Measurements from ENCODE around the gene ARRDC1.
A peak's percentile ranks its signal among the peaks of the same experiment; 100 is the strongest.
"Not testable (repeated sequence)": the region's sequence is repeated elsewhere in the genome, so short reads cannot be mapped to it uniquely, and the experiment has no call there.

ARRDC1 gene

DNA sequence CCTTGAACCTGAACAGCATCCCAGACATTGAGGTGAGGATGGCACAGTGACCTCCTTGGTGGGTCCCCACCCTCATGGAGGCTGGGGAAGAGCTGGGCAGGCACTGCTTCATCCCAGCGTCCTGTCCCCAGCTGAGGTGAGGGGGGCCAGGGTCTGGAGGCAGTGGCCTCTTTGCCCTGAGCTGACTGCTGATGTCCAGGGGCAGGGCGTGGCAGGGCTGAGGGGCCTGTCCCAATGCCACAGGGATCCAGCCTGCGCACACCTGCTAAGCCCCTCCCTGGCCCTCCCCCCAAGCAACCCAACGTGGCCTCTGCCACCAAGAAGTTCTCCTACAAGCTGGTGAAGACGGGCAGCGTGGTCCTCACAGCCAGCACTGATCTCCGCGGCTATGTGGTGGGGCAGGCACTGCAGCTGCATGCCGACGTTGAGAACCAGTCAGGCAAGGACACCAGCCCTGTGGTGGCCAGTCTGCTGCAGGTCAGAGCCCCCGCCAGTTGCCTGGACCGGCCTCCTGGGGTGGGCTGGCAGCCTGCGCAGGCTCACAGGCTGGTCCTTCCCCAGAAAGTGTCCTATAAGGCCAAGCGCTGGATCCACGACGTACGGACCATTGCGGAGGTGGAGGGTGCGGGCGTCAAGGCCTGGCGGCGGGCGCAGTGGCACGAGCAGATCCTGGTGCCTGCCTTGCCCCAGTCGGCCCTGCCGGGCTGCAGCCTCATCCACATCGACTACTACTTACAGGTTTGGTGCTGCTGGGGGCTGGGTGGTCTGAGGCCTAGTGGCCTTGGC is 8.4 kb downstream of the ARRDC1 start:
- DNase-seq, result no peak

DNA sequence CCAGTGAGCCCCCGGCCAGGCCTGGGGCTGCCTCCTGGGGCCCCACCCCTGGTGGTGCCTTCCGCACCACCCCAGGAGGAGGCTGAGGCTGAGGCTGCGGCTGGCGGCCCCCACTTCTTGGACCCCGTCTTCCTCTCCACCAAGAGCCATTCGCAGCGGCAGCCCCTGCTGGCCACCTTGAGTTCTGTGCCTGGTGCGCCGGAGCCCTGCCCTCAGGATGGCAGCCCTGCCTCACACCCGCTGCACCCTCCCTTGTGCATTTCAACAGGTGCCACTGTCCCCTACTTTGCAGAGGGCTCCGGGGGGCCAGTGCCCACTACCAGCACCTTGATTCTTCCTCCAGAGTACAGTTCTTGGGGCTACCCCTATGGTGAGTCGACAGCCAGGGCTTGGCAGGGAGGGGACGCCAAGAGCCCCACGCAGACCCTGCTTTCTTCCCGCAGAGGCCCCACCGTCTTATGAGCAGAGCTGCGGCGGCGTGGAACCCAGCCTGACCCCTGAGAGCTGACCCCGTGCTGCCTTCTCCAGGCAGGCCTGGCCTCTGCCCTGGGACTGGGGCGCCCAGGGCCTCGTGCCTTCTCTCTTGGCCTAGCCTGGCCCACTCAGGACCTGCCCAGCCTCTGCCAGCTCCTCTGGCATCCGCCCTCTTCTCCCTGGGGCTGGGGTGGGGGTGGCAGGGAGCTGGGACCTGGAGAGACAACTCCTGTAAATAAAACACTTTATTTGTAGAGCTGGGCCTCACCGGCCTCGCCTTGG is 9.3 kb downstream of the ARRDC1 start:
- no peak for DNase-seq

DNA sequence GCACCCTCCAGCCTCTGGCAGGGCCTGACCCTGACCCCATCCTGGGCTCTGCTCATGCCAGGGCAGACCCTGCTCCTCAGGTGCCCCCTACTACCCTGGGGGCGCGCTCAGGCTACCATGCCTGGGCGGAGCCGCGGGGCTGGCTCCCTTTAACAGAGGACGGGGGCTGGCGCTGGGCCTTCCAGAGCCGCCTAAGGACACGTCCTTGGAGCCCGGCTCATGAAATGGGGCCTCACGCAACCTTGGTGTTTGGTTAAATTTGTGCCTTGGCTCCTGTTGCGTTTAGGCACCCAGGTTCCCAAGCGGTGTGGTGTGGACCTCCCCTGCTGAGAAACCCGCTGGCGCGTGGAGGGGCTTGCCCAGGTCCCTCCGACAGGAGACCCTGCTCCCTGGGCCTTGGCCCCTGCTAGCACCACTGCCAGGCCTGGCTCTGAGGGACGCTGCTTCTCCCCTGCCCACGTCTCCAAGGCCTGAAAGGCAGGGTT is 9.9 kb downstream of the ARRDC1 start:
- DNase-seq, result no peak

DNA sequence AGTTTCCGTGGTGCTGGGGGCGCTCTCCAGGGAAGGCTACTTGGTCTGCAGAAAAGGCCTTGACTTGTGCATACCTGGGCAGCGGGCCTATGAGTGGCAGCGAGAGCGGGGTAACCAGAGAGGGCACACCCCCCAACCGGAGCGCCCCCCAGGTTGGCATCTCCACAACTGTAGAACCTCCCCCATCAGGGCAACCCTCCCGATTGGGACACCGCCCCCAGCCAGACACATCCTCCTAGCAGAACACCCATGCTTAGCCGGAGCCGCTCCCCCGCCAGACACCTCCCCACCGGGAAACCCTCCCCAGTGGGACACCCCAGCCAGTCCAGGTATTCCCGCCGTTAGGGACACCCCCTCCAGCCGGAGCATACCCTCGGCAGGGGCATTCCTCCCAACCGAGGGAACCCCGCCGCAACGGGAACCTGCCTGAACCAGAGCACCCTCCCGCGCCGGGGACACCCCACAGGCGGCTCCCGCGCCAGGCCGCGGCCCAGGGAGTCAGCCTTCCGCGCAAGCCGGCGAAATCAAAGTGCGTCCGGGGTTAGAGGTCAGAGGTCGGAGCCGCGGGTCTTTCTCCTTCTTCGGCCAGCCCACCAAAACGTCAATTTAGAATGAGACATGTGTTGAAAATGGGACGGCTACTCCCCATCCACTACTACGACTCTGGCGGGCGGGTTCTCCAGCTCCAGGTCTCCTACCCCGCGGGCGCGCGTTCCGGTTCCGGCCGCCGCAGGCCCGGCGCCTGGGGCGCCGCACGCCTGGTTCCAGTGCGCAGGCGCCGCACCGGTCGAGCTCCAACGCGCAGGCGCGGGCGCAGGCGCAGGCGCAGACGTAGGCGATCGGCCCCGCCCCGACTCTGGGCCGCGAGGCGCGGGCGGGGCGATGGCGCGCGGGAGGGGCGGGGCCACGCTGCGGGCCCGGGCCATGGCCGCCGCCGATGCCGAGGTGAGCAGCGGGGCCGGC is 12.9 kb downstream of the ARRDC1 start, which contains the start of gene EHMT1:
EHMT1 (plus strand) TSS at position 901 of the 963 bp plus-strand sequence; CDS start at position 925, 24 bp downstream.
- peak; percentile 97 for DNase-seq

DNA sequence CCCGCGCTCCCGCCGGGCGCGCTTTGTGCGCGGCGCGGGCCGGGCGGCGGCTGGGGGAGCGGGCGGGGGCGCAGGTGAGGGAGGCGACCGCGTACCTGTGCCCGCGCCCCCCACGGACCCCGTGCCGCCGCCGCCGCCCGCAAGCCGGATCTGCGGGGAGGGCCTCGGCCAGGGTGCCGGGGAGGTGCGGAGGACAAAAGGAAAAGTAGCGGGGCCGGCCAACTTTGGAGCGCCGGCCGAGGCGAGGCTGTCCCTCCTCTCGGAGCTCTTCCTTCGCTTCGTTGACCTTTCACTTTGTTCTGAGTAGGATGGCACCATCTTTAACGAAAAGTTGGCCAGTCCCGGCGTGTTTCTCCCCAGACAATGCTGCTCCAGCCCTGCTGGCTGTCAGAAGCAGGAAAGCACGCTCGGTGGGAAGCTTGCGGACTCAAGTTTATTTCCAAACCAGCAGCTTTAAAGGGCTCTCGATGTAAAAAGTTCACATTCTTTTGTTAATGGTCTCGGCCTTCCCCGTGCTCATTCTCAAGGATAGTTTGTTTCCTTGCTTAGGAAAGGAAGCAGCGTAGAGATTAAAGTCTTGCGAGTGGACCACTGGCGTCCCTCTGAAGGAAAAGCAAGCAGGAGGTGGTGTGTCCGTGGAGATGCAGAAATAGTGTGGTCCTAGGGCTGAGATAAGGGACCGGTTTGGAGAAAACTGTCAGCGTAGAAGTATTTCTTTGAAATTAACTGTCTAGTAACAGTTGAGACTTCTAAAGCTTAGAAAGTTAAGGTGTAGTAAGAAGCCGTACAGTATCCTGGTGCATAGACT is 14.0 kb downstream of the ARRDC1 start:
- peak; percentile 47 for DNase-seq

DNA sequence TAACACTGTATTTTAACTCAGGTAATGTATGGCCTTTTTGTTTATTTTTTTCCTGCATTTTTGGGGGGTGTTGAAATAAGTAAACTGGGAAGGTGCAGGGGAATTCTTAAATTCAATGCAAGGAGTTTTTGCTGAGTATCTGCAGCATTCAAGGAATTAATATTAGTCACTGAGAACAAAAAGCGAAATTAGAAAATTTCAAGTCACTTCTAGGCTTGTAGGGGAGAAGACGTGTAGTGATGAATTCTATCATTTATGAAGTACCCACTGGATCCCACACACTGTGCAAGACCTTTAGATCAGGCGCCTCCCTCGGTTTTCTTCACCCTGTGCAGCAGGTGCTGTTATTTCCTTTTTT is 14.5 kb downstream of the ARRDC1 start:
- DNase-seq, result no peak

DNA sequence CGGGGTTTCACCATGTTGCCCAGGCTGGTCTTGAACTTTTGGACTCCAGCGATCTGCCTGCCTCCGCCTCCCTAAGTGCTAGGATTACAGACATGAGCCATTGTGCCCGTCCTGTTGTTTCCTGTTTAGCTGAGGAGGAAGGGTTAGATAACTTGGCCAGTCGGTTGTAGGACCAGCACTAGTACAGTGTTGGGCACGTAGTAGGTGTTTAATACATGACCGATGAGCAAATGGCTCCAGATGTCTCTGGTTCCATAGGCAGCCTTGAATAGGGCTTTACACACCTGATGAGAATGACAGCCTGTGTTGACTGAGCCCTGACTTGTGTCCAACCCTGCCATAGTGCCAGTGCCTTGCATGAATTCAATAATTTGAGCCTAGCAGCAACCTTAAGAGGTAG is 15.1 kb downstream of the ARRDC1 start:
- no peak for DNase-seq

DNA sequence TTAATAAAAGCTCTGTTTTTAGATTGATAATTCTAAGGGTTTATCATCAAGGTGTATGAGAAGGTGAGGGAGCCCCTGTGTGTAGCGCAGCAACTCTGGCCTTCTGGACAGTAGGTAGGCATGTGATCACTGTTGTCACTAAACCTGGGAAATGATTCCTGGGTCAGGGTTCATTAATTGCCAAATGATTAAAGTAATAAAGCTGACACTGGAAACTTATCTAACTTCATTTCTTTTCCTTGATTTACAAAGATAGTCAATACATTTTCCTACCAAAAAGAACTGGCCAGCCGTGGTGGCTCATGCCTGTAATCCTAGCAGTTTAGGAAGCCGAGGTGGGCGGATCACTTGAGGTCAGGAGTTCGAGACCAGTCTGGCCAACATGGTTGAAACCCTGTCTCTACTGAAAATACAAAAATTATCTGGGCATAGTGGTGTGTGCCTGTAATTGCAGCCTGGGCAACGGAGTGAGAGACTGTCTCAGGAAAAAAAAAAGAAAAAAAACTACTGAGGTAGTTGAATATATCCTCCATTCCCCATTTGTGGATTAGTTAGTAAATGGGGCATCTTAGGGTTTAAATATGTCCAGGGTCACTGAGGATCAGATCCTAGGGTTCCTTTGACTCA is 15.8 kb downstream of the ARRDC1 start:
- DNase-seq, result no peak

DNA sequence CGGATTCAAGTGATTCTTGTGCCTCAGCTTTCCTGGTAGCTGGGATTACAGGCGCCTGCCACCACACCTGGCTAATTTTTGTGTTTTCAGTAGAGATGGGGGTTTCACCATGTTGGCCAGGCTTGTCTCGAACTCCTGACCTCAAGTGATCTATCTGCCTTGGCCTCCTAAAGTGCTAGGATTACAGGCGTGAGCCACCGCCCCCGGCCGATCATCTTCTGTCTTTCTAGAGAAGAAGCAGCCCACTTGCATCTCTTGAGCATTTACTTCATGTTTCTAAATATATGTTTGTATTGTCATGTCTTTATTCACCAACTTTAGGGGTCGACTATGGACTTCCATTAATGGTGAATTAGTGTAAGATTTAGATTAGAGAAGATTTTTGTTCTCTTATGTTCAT is 16.7 kb downstream of the ARRDC1 start:
- DNase-seq, result not testable (repeated sequence)

DNA sequence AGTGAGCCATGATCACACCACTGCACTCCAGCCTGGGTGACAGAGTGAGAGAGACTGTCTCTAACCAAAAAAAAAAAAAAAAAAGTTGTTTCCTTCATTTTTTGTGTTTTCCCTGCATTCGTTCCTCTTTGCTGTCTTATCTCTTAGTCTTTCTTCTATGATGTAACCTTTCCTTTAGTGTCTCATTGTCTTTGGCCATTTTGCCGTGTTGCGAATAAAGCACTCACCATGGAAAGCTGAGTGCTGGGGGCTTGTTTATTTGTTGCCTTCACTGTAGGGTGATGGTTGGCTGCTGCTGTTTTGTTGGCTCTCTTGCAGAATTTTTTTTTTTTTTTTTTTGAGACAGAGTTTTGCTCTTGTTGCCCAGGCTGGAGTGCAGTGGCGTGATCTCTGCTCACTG is 21.0 kb downstream of the ARRDC1 start:
- no peak for DNase-seq

DNA sequence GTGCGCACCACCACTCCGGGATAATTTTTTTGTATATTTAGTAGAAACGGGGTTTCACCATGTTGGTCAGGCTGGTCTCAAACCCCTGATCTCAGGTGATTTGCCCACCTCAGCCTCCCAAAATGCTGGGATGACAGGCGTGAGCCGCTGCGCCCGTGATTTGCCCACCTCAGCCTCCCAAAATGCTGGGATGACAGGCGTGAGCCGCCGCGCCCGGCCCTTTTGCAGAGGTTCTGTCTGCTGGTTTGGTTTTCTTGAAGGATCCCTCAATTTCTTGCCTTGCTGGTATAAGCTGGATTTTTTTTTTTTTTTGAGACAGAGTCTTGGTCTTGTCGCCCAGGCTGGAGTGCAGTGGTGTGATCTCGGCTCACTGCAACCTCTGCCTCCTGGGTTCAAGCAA is 21.9 kb downstream of the ARRDC1 start:
- DNase-seq, result not testable (repeated sequence)

DNA sequence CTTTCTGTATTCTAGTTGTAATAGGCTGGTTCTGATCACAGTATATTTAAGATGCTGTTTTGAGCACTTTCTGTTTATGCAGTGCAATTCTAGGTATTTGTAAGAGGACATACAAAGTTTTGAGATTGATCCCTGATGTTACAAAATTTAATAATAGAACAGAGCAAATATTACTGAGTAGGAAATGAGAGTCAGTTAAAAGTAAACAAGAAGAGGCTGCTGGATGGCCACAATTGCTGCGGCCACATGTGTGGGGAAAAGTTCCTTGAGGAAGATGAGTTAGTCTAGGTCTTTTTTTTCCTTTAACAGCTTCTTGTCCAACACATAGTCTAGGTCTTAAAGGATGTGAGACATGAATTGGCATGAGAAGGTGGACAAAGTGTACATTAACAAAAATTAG is 24.6 kb downstream of the ARRDC1 start:
- no peak for DNase-seq

DNA sequence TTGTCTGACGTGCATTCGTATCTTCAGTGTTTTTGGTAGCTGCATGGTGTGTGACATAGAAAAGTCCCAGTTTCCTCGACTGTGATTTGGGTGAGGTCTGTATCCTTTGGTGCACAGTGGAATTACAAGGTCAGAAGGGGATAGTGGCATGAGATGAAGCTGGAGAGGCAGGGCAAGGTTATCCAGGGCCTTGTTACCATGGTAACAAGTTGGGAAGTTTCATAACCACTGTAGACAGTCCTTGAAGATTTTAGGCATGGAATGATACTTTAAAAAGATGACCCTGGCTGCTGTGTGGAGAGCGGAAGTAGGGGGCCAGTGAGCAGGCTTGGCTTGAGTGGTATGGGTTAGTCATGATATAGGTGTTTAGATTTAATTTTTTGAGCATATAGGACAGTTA is 25.2 kb downstream of the ARRDC1 start:
- no peak for DNase-seq

DNA sequence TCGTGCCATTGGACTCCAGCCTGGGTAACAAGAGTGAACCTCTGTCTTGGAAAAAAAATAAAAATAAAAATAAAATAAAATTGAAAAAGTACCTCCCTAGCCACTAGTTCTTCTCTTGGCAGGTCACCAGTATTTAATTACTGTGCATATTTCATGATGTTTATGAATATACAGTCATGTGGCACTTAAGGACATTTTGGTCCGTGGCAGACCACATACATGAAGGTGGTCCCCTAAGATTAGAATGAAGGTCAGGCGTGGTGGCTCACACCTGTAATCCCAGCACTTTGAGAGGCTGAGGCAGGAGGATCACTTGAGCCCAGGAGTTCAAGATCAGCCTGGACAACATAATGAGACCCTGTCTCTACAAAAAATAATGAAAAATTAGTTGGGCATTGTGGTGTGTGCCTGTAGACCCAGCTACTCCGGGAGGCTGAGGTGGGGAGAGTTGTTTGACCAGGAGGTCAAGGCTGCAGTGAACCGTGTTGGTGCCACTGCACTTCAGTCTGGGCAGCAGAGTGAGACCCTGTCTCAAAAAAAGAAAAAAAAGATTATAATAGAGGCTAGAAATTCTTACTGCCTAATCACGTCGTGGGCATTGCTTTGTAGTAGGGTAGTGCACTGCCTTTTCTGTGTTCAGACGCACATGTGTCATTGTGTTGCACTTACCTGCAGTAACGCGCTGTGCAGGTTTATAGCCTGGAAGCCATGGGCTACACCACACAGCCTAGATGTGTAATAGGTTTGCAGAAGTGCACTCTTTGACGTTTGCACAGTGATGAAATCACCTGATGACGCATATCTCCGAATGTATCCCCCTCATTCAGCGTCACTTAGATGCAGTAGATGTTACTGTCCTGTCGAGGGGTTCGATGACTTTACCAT is 26.1 kb downstream of the ARRDC1 start:
- DNase-seq, result no peak

DNA sequence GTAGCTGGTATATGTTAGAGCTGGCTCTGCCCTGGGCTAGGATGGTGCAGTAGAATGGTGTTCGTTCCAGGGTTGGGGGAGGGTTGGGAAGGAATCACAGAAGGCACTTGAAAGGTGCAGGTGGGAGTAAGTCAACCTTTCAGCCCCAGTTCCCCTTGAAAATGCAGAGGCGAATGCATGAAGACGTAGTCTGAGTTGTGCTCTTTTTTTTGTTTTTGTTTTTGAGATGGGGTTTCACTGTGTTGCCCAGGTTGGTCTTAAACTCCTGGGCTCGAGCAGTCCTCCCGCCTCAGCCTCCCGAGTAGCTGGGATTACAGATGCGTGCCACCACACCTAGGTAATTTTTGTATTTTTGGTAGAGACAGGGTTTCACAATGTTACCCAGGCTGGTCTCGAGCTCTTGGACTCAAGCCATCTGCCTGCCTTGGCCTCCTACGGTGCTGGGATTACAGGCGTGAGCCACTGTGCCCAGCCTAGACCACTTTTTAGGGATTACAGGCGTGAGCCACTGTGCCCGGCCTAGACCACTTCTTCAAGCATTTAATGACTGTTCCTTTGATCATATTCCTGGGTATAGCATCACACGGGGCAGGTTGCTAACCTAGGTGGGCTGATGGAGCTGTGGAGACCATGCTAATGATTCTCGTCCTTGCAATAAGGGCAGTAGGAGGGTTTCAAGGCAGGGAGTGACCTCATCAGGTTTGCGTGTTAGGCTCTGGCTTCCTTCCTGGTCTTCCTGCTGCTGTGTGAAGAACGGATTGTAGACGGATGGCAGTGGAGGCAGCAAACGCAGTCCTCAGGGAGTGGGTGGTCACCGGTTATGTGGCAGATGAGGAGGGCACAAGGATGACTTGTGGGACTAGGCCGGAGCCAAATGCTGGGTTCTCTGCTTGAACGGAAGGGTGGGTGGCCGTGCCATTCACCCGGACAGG is 27.0 kb downstream of the ARRDC1 start:
- DNase-seq, result no peak

DNA sequence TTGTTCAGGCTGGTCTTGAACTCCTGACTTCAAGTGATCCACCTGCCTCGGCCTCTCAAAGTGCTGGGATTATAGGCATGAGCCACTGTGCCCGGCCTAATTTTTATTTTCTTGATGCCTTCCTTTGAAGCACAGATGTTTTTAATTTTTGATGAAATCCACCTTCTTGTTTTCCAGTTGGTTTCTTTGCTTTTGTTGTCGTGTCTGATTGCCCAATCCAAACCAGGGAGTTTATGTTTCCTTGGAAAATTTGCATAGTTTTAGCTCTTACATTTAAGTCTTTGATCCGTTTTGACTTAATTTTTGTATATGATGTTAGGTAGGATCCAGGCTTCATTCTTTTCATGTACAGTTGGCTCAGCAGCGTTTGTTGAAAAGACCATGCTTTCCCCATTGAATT is 28.5 kb downstream of the ARRDC1 start:
- no peak for DNase-seq

DNA sequence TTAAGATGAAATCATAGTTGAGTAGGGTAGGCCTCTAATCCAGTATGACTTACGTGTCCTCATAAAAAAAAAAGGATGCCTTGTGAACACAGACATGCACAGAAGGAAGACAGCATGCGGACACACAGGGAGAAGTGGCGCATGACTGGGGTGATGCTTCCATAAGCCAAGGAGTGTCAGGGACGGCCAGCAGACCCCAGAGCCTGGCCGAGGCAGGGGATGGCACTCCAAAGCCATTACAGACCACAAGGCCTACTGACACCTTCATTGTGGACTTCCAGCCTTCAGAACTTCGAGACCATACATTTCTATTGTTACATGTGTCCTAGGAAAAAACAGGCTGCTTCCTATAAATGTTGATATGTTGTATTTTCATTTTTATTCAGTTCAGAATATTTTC is 33.2 kb downstream of the ARRDC1 start:
- no peak for DNase-seq

DNA sequence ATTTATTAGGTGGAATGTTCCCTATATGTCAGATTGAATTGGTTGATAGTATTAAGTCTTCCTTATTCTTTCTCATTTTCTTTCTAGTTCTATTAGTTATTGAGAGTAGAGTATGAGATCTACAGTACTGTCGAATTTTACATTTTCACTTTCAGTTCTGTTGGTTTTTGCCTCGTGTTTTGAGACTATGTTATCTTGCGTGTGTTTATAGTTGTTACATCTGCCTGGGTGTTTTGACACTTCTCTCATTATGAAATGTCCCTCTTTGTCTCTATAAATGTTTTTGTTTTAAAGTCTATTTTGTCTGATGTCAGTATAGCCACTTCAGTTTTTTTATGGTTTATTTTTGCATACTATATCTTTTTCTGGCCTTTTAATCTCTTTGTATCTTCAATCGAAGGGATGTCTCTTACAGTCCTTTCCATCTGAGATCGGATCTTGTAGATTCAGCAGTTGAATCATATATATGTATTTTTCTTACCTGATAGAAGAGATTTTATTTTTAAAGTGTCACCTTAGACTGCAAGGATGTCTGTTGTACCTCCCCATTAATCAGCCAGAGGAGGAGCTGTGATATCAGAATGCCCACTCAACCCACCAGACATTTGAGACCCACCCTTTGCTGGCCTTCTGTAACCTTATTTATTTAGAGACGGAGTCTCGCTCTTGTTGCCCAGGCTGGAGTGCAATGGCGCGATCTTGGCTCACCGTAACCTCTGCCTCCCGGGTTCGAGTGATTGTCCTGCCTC is 34.0 kb downstream of the ARRDC1 start:
- no peak for DNase-seq

DNA sequence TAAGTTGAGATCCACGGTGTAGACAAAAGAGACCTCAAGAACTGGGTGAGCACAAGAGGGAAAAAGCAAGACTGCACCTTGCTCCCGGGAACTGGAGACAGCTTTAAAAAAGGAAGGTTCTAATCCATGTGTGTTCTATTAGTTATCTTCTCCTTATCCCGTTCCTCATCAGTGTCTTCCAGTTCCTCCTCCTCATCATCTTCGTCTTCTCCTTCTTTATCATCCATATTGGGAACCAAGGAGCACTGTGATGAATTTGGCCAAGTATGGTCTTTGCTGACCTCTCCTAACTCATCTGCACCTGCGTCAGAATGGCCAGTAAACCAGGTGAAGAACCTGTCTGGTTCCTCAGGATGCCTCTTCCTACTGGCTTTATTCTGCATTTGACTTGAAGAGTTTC is 35.4 kb downstream of the ARRDC1 start:
- no peak for DNase-seq
